Measurements from ENCODE around the gene TJAP1.

Gene TJAP1

GRCh38 chr6:43506171-43506570 is 28.8 kb downstream of the TJAP1 start:
- Histone ChIP-seq H3K9me3 (no peaks in the 10 kb centered on the region), H3K36me3 (peaks cover 37 to 53% (median 43%) of the 10 kb centered on the region in 3 donors), H3K4me3 (no peak overlapping the region), H3K27me3 (no peaks in the 10 kb centered on the region), H3K27ac (no peak overlapping the region), H3K4me1 (peaks cover 0 to 31% (median 22%) of the 10 kb centered on the region in 4 donors)
- TF ChIP-seq, protein P1, sequence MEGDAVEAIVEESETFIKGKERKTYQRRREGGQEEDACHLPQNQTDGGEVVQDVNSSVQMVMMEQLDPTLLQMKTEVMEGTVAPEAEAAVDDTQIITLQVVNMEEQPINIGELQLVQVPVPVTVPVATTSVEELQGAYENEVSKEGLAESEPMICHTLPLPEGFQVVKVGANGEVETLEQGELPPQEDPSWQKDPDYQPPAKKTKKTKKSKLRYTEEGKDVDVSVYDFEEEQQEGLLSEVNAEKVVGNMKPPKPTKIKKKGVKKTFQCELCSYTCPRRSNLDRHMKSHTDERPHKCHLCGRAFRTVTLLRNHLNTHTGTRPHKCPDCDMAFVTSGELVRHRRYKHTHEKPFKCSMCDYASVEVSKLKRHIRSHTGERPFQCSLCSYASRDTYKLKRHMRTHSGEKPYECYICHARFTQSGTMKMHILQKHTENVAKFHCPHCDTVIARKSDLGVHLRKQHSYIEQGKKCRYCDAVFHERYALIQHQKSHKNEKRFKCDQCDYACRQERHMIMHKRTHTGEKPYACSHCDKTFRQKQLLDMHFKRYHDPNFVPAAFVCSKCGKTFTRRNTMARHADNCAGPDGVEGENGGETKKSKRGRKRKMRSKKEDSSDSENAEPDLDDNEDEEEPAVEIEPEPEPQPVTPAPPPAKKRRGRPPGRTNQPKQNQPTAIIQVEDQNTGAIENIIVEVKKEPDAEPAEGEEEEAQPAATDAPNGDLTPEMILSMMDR (IDR thresholded peaks at IDR 0.05), result no peak
- intact Hi-C loops (cut with DNase I; ENCODE audit: low total_unique reads), result loop anchor here (2.0 to 10.0 kb wide), 3 partner anchors 51 to 241 kb away; partner anchors contain the start of genes DLK2 and ZNF318
- peak in 1 of 2 donors; percentile 57 for DNase-seq

- DNase-seq, result peak; percentile 70 to 86
- Histone ChIP-seq H3K27ac (no peak overlapping the region), H3K4me1 (peaks cover 0 to 31% (median 22%) of the 10 kb centered on the region in 4 donors), H3K9me3 (no peaks in the 10 kb centered on the region), H3K4me3 (no peak overlapping the region), H3K36me3 (peaks cover 38 to 53% (median 46%) of the 10 kb centered on the region in 3 donors), H3K27me3 (no peaks in the 10 kb centered on the region)
- TF ChIP-seq, protein P1 (IDR thresholded peaks at IDR 0.05), result peak; percentile 91 to 96
- intact Hi-C loops (cut with DNase I; ENCODE audit: low total_unique reads), result loop anchor here (2.0 to 10.0 kb wide), 3 partner anchors 52 to 242 kb away; partner anchors contain the start of genes DLK2 and ZNF318
These were observed 29.5 kb downstream of the TJAP1 start for GRCh38 chr6:43506667-43507471.

DNA sequence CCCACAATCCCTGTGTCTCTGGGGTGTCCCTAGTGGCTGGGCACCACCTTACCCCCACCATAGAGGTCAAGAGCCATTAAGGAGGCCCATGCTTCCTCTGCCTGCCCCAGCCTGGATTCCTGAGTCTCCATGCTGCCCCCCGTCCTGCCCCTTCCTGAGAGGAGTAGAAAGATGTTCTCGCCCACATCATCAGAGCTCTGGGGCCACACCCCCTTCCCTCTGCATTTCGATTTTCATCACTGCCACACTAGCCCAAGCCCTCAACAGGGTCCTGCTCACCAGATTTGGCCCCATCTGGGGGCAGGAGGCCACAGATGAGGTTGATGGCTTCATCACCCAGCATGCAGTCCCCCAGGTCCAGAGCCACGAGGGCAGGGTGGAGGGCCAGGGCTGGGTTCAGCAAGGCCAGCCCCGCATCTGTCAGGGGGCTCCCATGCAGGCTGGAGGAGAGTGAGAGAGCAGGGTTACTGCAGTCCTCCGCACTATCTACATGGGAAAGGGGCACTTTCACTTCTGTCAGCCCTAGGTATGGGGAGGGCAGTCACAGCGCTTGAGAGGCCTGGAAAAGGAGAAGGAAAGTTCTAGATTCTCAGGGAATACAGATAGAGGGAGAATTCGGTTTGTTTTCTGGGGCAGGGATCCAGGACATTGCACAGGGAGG is 31.2 kb downstream of the TJAP1 start:
- Histone ChIP-seq H3K9me3 (no peaks in the 10 kb centered on the region), H3K27me3 (no peaks in the 10 kb centered on the region), H3K4me3 (peak overlapping the region in 1 of 2 donors; percentile 61), H3K27ac (no peak overlapping the region), H3K4me1 (peaks cover 0 to 35% (median 22%) of the 10 kb centered on the region in 4 donors), H3K36me3 (peaks cover 32 to 53% (median 46%) of the 10 kb centered on the region in 3 donors)
- intact Hi-C loops (cut with DNase I; ENCODE audit: low total_unique reads), result loop anchor here (10.0 kb wide), 2 partner anchors 144 to 244 kb away; partner anchors contain the start of gene ZNF318
- DNase-seq, result no peak
- TF ChIP-seq, protein P1 (IDR thresholded peaks at IDR 0.05), result no peak

- H3K27ac ChIP-seq, result peak overlapping the region; percentile 35 to 51
- TF ChIP-seq, protein P1 (IDR thresholded peaks at IDR 0.05), result no peak
- H3K9me3 ChIP-seq, result no peaks in the 10 kb centered on the region
- intact Hi-C loops (cut with DNase I; ENCODE audit: low total_unique reads), result loop anchor here (10.0 kb wide), 2 partner anchors 145 to 245 kb away; partner anchors contain the start of gene ZNF318
- peaks cover 31 to 53% (median 46%) of the 10 kb centered on the region in 3 donors for H3K36me3 ChIP-seq
- DNase-seq, result no peak
- peaks cover 0 to 37% (median 22%) of the 10 kb centered on the region in 4 donors for H3K4me1 ChIP-seq
- H3K27me3 ChIP-seq, result no peaks in the 10 kb centered on the region
- H3K4me3 ChIP-seq, result peak overlapping the region; percentile 61 to 75
These were observed 32.0 kb downstream of the TJAP1 start for GRCh38 chr6:43509142-43509983.

All from tibial artery (tissue), 4 donors.